Tongue (tissue), 2 donors: ENCODE data around the gene MAP4K4. TPM values are rescaled to one million over a fixed set of nuclear protein-coding genes. Genes with fewer than 3 reads are reported as not detected.

Source experiments
- DNase-seq: peaks from one replicate; pipeline ENCODE4 v3.0.0-alpha.2; 2015
- total RNA-seq: library from RNA; depleted of rRNA; stranded (reverse); fragments of >200 nt; gene quantifications from one replicate; pipeline ENCODE4 v1.2.3, GENCODE V29; 2014

MAP4K4 gene
- total RNA-seq, 1 donor from 2014 or later, result 111 TPM

GRCh38 chr2:101723371-101724124, 26.0 kb downstream of the MAP4K4 start:
- DNase-seq, result no peak

GRCh38 chr2:101724125-101724474, 26.6 kb downstream of the MAP4K4 start:
- no peak for DNase-seq

GRCh38 chr2:101725038-101725437, 27.5 kb downstream of the MAP4K4 start:
- no peak for DNase-seq

- no peak for DNase-seq
Measured at GRCh38 chr2:101725515-101726192, 28.1 kb downstream of the MAP4K4 start.

GRCh38 chr2:101728865-101729264, 31.4 kb downstream of the MAP4K4 start:
- no peak for DNase-seq

GRCh38 chr2:101729521-101730190, 32.1 kb downstream of the MAP4K4 start:
- DNase-seq, result no peak

- no peak for DNase-seq
Measured at GRCh38 chr2:101731221-101732054, 33.9 kb downstream of the MAP4K4 start.

GRCh38 chr2:101732199-101732598, 34.7 kb downstream of the MAP4K4 start:
- no peak for DNase-seq

GRCh38 chr2:101732773-101733256, 35.3 kb downstream of the MAP4K4 start:
- no peak for DNase-seq

- no peak for DNase-seq
Measured at GRCh38 chr2:101733257-101733993, 35.9 kb downstream of the MAP4K4 start.

- no peak for DNase-seq
Measured at GRCh38 chr2:101734505-101735165, 37.1 kb downstream of the MAP4K4 start.

GRCh38 chr2:101735166-101735533, 37.6 kb downstream of the MAP4K4 start:
- DNase-seq, result no peak

GRCh38 chr2:101736233-101736632, 38.7 kb downstream of the MAP4K4 start:
- DNase-seq, result peak; percentile 35

GRCh38 chr2:101736861-101737291, 39.4 kb downstream of the MAP4K4 start:
- no peak for DNase-seq

GRCh38 chr2:101737478-101738255, 40.2 kb downstream of the MAP4K4 start:
- no peak for DNase-seq

GRCh38 chr2:101738649-101739048, 41.1 kb downstream of the MAP4K4 start:
- no peak for DNase-seq

- DNase-seq, result no peak
Measured at GRCh38 chr2:101740555-101740964, 43.1 kb downstream of the MAP4K4 start.

- peak; percentile 40 for DNase-seq
Measured at GRCh38 chr2:101741775-101742520, 44.4 kb downstream of the MAP4K4 start.

GRCh38 chr2:101742547-101742946, 45.0 kb downstream of the MAP4K4 start:
- DNase-seq, result no peak
